SK-N-SH treated with all-trans-retinoic acid at 6 μM for 48 hours (cell line): Measurements from ENCODE around the gene CHRNA10.

Experiments used
- ATAC-seq: fragments of 200-7000 bp; cut with Tn5 transposase; 3 replicates; pipeline ENCODE4 v1.9.1; 2020; ENCODE audit warnings: mild to moderate bottlenecking, moderate library complexity
- ARNTL ChIP-seq: fragments of 450-650 bp; formaldehyde crosslinking; IDR thresholded peaks from 2 replicates; pipeline ENCODE4 v1.5.0; 2020; ENCODE audit warnings: low read depth, mild to moderate bottlenecking, moderate library complexity, borderline replicate concordance
- CSDC2 ChIP-seq: fragments of 250-450 bp; sonication (Bioruptor Pico); IDR thresholded peaks from 2 replicates; pipeline ENCODE4 v1.5.0; 2020; ENCODE audit warnings: mild to moderate bottlenecking, moderate library complexity
- ESRRG ChIP-seq: fragments of 250-450 bp; sonication (Bioruptor Pico); IDR thresholded peaks from 2 replicates; pipeline ENCODE4 v1.6.1; 2021; ENCODE audit warnings: mild to moderate bottlenecking
- GLIS3 ChIP-seq: fragments of 250-450 bp; sonication (Bioruptor Pico); IDR thresholded peaks from 2 replicates; pipeline ENCODE4 v1.5.0; 2020; ENCODE audit warnings: mild to moderate bottlenecking, moderate library complexity
- ISL1 ChIP-seq: fragments of 250-450 bp; sonication (Bioruptor Pico); IDR thresholded peaks from 2 replicates; pipeline ENCODE4 v2.1.2; 2022; ENCODE audit warnings: mild to moderate bottlenecking, moderate library complexity
- PATZ1 ChIP-seq: fragments of 250-450 bp; sonication (Bioruptor Pico); IDR thresholded peaks from 2 replicates; pipeline ENCODE4 v1.8.0; 2020; ENCODE audit warnings: mild to moderate bottlenecking, moderate library complexity, borderline replicate concordance
- POU6F1 ChIP-seq: fragments of 250-450 bp; sonication (Bioruptor Pico); IDR thresholded peaks from 2 replicates; pipeline ENCODE4 v1.8.0; 2021; ENCODE audit warnings: low read depth, mild to moderate bottlenecking, moderate library complexity, borderline replicate concordance
- PPARA ChIP-seq: fragments of 250-450 bp; sonication (Bioruptor Pico); IDR thresholded peaks from 2 replicates; pipeline ENCODE4 v1.5.0; 2020; ENCODE audit warnings: mild to moderate bottlenecking, borderline replicate concordance
- RARB ChIP-seq: fragments of 250-450 bp; sonication (Bioruptor Pico); IDR thresholded peaks from 2 replicates; pipeline ENCODE4 v1.8.0; 2021; ENCODE audit warnings: mild to moderate bottlenecking, moderate library complexity
- SNAI2 ChIP-seq: fragments of 250-450 bp; sonication (Bioruptor Pico); IDR thresholded peaks from 2 replicates; pipeline ENCODE4 v1.5.0; 2020; ENCODE audit warnings: mild to moderate bottlenecking, moderate library complexity
- TCF4 ChIP-seq: fragments of 250-450 bp; sonication (Bioruptor Pico); IDR thresholded peaks from 2 replicates; pipeline ENCODE4 v1.8.0; 2021; ENCODE audit warnings: mild to moderate bottlenecking, moderate library complexity, borderline replicate concordance
- TOX ChIP-seq: fragments of 250-450 bp; sonication (Bioruptor Pico); IDR thresholded peaks from 2 replicates; pipeline ENCODE4 v1.8.0; 2021; ENCODE audit warnings: mild to moderate bottlenecking, moderate library complexity, borderline replicate concordance
- TSHZ2 ChIP-seq: fragments of 250-450 bp; sonication (Bioruptor Pico); IDR thresholded peaks from 2 replicates; pipeline ENCODE4 v1.5.0; 2020; ENCODE audit warnings: mild to moderate bottlenecking, moderate library complexity
- ZC3H10 ChIP-seq: fragments of 250-450 bp; sonication (Bioruptor Pico); IDR thresholded peaks from 2 replicates; pipeline ENCODE4 v1.5.1; 2021; ENCODE audit warnings: mild to moderate bottlenecking, moderate library complexity
- ZFP30 ChIP-seq: fragments of 450-650 bp; formaldehyde crosslinking; IDR thresholded peaks from 2 replicates; pipeline ENCODE4 v1.5.0; 2022; ENCODE audit warnings: mild to moderate bottlenecking, moderate library complexity
- ZNF565 ChIP-seq: fragments of 450-650 bp; formaldehyde crosslinking; conservative IDR thresholded peaks from 2 replicates; pipeline ENCODE4 v1.5.0; 2020; ENCODE audit warnings: low read depth, mild to moderate bottlenecking, moderate library complexity
- ZNF70 ChIP-seq: fragments of 450-650 bp; formaldehyde crosslinking; IDR thresholded peaks from 2 replicates; pipeline ENCODE4 v1.5.0; 2020; ENCODE audit warnings: mild to moderate bottlenecking, moderate library complexity
- ZNF8 ChIP-seq: fragments of 450-650 bp; formaldehyde crosslinking; IDR thresholded peaks from 2 replicates; pipeline ENCODE4 v1.5.0; 2020; ENCODE audit warnings: mild to moderate bottlenecking, moderate library complexity
- TF ChIP-seq, protein P1 (sequence below): fragments of 250-450 bp; sonication (Bioruptor Pico); IDR thresholded peaks from 2 replicates; pipeline ENCODE4 v1.5.1; 2021; ENCODE audit warnings: mild to moderate bottlenecking, moderate library complexity

The CHRNA10 gene

GRCh38 chr11:3710485-3711259 is 39.5 kb upstream of the CHRNA10 start (continued):
- no peak for TF ChIP-seq POU6F1 (CRISPR knock-in tag)

- TF ChIP-seq SNAI2 = no peak
- no peak for TF ChIP-seq ZNF8 (CRISPR knock-in tag)
- TF ChIP-seq PATZ1 (CRISPR knock-in tag) = no peak
- no peak for TF ChIP-seq TSHZ2 (CRISPR knock-in tag)
- ATAC-seq = peak; percentile 22; the same call in 1 of the 3 replicates
These were observed 38.8 kb upstream of the CHRNA10 start for GRCh38 chr11:3709977-3710376.

GRCh38 chr11:3707176-3707575 is 36.0 kb upstream of the CHRNA10 start:
- TF ChIP-seq RARB (CRISPR knock-in tag) (no peak), POU6F1 (CRISPR knock-in tag) (no peak), ISL1 (peak; percentile 40; the same call in 1 of the 2 replicates)
- ATAC-seq = peak; percentile 53

DNA sequence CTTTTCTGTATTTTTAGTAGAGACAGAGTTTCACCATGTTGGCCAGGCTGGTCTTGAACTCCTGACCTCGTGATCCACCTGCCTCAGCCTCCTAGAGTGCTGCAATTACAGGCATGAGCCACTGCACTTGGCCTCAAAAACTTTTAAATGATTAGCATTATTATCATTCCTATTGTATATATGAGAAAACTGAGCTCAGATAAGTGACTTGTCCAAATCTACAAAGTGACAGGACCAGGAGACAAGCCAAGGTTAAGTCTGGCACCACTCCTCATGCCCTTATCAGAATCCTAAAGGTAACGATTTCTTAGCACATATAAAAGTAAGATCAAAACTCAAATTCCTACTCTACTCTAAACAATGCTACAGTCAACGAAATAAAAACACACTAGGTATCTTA is 32.2 kb upstream of the CHRNA10 start:
- no peak for TF ChIP-seq GLIS3 (CRISPR knock-in tag)
- no peak for TF ChIP-seq ZFP30 (CRISPR knock-in tag)
- no peak for TF ChIP-seq ZNF565 (CRISPR knock-in tag)
- TF ChIP-seq PPARA = no peak
- TF ChIP-seq, all 23 proteins: peak for 0
- no peak for ATAC-seq

- no peak for ATAC-seq
- no peak for TF ChIP-seq CSDC2 (CRISPR knock-in tag)
- no peak for TF ChIP-seq POU6F1 (CRISPR knock-in tag)
- TF ChIP-seq ZNF565 (CRISPR knock-in tag) = no peak
- TF ChIP-seq ARNTL (CRISPR knock-in tag) = no peak
- TF ChIP-seq RARB (CRISPR knock-in tag) = no peak
- TF ChIP-seq ZFP30 (CRISPR knock-in tag) = no peak
- TF ChIP-seq TCF4 (CRISPR knock-in tag) = no peak
- TF ChIP-seq ZNF8 (CRISPR knock-in tag) = no peak
- no peak for TF ChIP-seq TOX
- TF ChIP-seq ZC3H10 (CRISPR knock-in tag) = no peak
- no peak for TF ChIP-seq TSHZ2 (CRISPR knock-in tag)
- no peak for TF ChIP-seq ESRRG (CRISPR knock-in tag)
- no peak for TF ChIP-seq ZNF70
- TF ChIP-seq, protein P1, sequence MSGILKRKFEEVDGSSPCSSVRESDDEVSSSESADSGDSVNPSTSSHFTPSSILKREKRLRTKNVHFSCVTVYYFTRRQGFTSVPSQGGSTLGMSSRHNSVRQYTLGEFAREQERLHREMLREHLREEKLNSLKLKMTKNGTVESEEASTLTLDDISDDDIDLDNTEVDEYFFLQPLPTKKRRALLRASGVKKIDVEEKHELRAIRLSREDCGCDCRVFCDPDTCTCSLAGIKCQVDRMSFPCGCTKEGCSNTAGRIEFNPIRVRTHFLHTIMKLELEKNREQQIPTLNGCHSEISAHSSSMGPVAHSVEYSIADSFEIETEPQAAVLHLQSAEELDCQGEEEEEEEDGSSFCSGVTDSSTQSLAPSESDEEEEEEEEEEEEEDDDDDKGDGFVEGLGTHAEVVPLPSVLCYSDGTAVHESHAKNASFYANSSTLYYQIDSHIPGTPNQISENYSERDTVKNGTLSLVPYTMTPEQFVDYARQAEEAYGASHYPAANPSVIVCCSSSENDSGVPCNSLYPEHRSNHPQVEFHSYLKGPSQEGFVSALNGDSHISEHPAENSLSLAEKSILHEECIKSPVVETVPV (CRISPR knock-in tag) = no peak
- TF ChIP-seq SNAI2 = no peak
These were observed 29.7 kb upstream of the CHRNA10 start for GRCh38 chr11:3700910-3701309.
